Endothelial cell of umbilical vein (primary cell): ENCODE results near the gene SIN3A.

Experiments
- CTCF ChIP-seq, 2 donors: IDR thresholded peaks; 1 replicate in 1 of 2; 2 replicates in 1 of 2; pipeline ENCODE4 v1.5.1; 2011; ENCODE audit warnings: low read length in 2 of 2, mild to moderate bottlenecking in 2 of 2, moderate library complexity in 2 of 2, control low read depth in 1 of 2, inconsistent platforms in 1 of 2, low read depth in 1 of 2; ENCODE audit not compliant: insufficient read depth in 1 of 2; ENCODE audit errors: extremely low read depth in 1 of 2
- EZH2 ChIP-seq: IDR thresholded peaks from 2 replicates; pipeline ENCODE4 v1.6.1; 2012; ENCODE audit warnings: borderline replicate concordance, low read depth, mild to moderate bottlenecking, moderate library complexity, low read length, inconsistent platforms; ENCODE audit not compliant: severe bottlenecking
- FOS ChIP-seq: IDR thresholded peaks from 2 replicates; pipeline ENCODE4 v1.6.1; 2011; ENCODE audit warnings: mild to moderate bottlenecking, low read length, moderate library complexity, borderline replicate concordance; ENCODE audit not compliant: insufficient read depth
- MAX ChIP-seq: IDR thresholded peaks from 2 replicates; pipeline ENCODE4 v1.6.1; 2011; ENCODE audit not compliant: insufficient read depth, insufficient read length
- POLR2A ChIP-seq: IDR thresholded peaks from 2 replicates; pipeline ENCODE4 v1.6.1; 2012; ENCODE audit warnings: low read depth, mild to moderate bottlenecking, control low read depth, low read length
- POLR2AphosphoS5 ChIP-seq: IDR thresholded peaks from 2 replicates; pipeline ENCODE4 v1.6.1; 2012; ENCODE audit warnings: low read depth, mild to moderate bottlenecking, control low read depth, low read length, moderate library complexity; ENCODE audit not compliant: insufficient read depth

- no peak for TF ChIP-seq CTCF (IDR thresholded peaks at IDR 0.05; ENCODE audit: extremely low read depth in 1 of 2, insufficient read depth in 1 of 2, low read depth in 1 of 2, low read length in 2 of 2)
- TF ChIP-seq EZH2, result no peak
- TF ChIP-seq FOS, result no peak
- peak; percentile 52 for TF ChIP-seq POLR2A
- TF ChIP-seq POLR2AphosphoS5, result peak; percentile 9
- TF ChIP-seq MAX, result peak; percentile 74
Measured at GRCh38 chr15:75453703-75454470, 2.4 kb upstream of the SIN3A start.
